MM.1S (cell line): ENCODE results near the gene COL24A1.

Experiments
- DNase-seq: peaks from one replicate; pipeline ENCODE4 v3.0.0-alpha.2; 2015
- H2AFZ ChIP-seq: fragments of 300-600 bp; sonication (generic); 2 replicates; pipeline ENCODE4 v1.6.0; 2016; ENCODE audit warnings: antibody characterized with exemption, low read length
- H3F3A ChIP-seq: fragments of 300-600 bp; sonication (generic); 2 replicates; pipeline ENCODE4 v1.6.1; 2016; ENCODE audit warnings: mild to moderate bottlenecking, antibody characterized with exemption, low read length, moderate library complexity, mixed read lengths; ENCODE audit not compliant: insufficient read depth
- H3K27ac ChIP-seq: fragments of 300-600 bp; sonication (generic); 2 replicates; pipeline ENCODE4 v1.5.1; 2016; ENCODE audit warnings: mild to moderate bottlenecking, low read length
- H3K27me3 ChIP-seq: fragments of 300-600 bp; sonication (generic); replicated peaks from 2 replicates; pipeline ENCODE4 v1.6.0; 2016; ENCODE audit warnings: low read length; ENCODE audit not compliant: insufficient read depth
- H3K36me3 ChIP-seq: fragments of 300-600 bp; sonication (generic); replicated peaks from 2 replicates; pipeline ENCODE4 v1.6.1; 2016; ENCODE audit warnings: mild to moderate bottlenecking, low read length, mixed read lengths; ENCODE audit not compliant: insufficient read depth
- H3K4me1 ChIP-seq: fragments of 300-600 bp; sonication (generic); 2 replicates; pipeline ENCODE4 v1.6.1; 2016; ENCODE audit warnings: low read length, mixed read lengths
- H3K4me2 ChIP-seq: fragments of 300-600 bp; sonication (generic); 2 replicates; pipeline ENCODE4 v1.6.0; 2016; ENCODE audit warnings: low read depth, low read length
- H3K4me3 ChIP-seq: fragments of 300-600 bp; sonication (generic); 2 replicates; pipeline ENCODE4 v1.5.1; 2016; ENCODE audit warnings: low read length, mixed read lengths
- H3K79me2 ChIP-seq: fragments of 300-600 bp; sonication (generic); 2 replicates; pipeline ENCODE4 v1.6.1; 2016; ENCODE audit warnings: mixed run types, low read length, mixed read lengths
- H3K9ac ChIP-seq: fragments of 300-600 bp; sonication (generic); 2 replicates; pipeline ENCODE4 v1.6.1; 2016; ENCODE audit warnings: low read length, mixed read lengths
- H3K9me2 ChIP-seq: fragments of 300-600 bp; sonication (generic); replicated peaks from 2 replicates; pipeline ENCODE4 v1.6.1; 2016; ENCODE audit warnings: mild to moderate bottlenecking, low read length, mixed read lengths; ENCODE audit not compliant: insufficient read depth
- H3K9me3 ChIP-seq: fragments of 300-600 bp; sonication (generic); replicated peaks from 2 replicates; pipeline ENCODE4 v1.6.1; 2016; ENCODE audit warnings: mild to moderate bottlenecking, low read length, mixed read lengths; ENCODE audit not compliant: insufficient read depth
- H4K20me1 ChIP-seq: fragments of 300-600 bp; sonication (generic); 2 replicates; pipeline ENCODE4 v1.6.1; 2016; ENCODE audit warnings: mild to moderate bottlenecking, low read length, moderate library complexity, mixed read lengths; ENCODE audit not compliant: insufficient read depth
- CTCF ChIP-seq: fragments of 300-600 bp; sonication (generic); IDR thresholded peaks from 2 replicates; pipeline ENCODE4 v1.5.1; 2016; ENCODE audit warnings: antibody characterized with exemption, low read length, mixed read lengths
- EZH2 ChIP-seq: fragments of 300-600 bp; sonication (generic); optimal IDR thresholded peaks from 2 replicates; pipeline ENCODE3; 2017; ENCODE audit warnings: low read depth, mild to moderate bottlenecking, antibody characterized with exemption, low read length, mixed read lengths
- EZH2phosphoT487 ChIP-seq: fragments of 300-600 bp; sonication (generic); IDR thresholded peaks from 2 replicates; pipeline ENCODE4 v1.6.1; 2018; ENCODE audit warnings: antibody characterized with exemption, low read length

Gene COL24A1

GRCh38 chr1:86061551-86061990, 95.0 kb downstream of the COL24A1 start:
- Histone ChIP-seq H3K79me2 (no peaks in the 10 kb centered on the region), H3K27me3 (no peaks in the 10 kb centered on the region), H3K4me3 (no peak overlapping the region), H3K4me2 (no peak overlapping the region; the same call in 1 of the 2 replicates), H3K9me2 (no peaks in the 10 kb centered on the region; the same call in 1 of the 2 replicates), H3K4me1 (peaks cover 6% of the 10 kb centered on the region), H3K9ac (no peak overlapping the region), H3F3A (no peaks in the 10 kb centered on the region), H4K20me1 (no peaks in the 10 kb centered on the region), H3K27ac (no peak overlapping the region), H3K36me3 (no peaks in the 10 kb centered on the region), H3K9me3 (no peaks in the 10 kb centered on the region), H2AFZ (no peak overlapping the region)
- no peak for TF ChIP-seq CTCF
- no peak for TF ChIP-seq EZH2phosphoT487
- TF ChIP-seq EZH2 = no peak
- no peak for DNase-seq

DNA sequence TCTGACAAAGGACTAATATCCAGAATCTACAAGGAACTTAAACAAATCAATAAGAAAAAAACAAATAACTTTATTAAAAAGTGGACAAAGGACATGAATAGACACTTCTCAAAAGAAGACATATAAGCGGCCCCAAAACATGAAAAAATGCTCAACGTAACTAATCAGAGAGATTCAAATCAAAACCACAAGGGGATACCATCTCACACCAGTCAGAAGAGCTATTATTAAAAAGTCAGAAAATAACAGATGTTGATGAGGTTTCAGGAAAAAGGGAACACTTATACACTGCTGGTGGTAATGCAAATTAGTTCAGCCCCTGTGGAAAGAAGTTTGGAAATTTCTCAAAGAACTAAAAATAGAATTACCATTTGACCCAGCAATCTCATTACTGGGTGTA, 102.2 kb downstream of the COL24A1 start:
- Histone ChIP-seq H3K9ac (0 out of 2 replicates have a peak overlapping the region, but pooled peaks have one; percentile 37), H3K27me3 (no peaks in the 10 kb centered on the region), H3K4me2 (peak overlapping the region; percentile 64; the same call in 1 of the 2 replicates), H2AFZ (no peak overlapping the region), H3K9me3 (no peaks in the 10 kb centered on the region), H3K27ac (peak overlapping the region; percentile 79; the same call in 1 of the 2 replicates), H3K4me3 (no peak overlapping the region), H4K20me1 (no peaks in the 10 kb centered on the region), H3K9me2 (no peaks in the 10 kb centered on the region; the same call in 1 of the 2 replicates), H3K79me2 (no peaks in the 10 kb centered on the region), H3K36me3 (no peaks in the 10 kb centered on the region), H3F3A (peaks cover 16% of the 10 kb centered on the region; the same call in 1 of the 2 replicates), H3K4me1 (peaks cover 26% of the 10 kb centered on the region)
- no peak for TF ChIP-seq EZH2
- no peak for TF ChIP-seq EZH2phosphoT487
- TF ChIP-seq CTCF = no peak
- peak; percentile 51 for DNase-seq

DNA sequence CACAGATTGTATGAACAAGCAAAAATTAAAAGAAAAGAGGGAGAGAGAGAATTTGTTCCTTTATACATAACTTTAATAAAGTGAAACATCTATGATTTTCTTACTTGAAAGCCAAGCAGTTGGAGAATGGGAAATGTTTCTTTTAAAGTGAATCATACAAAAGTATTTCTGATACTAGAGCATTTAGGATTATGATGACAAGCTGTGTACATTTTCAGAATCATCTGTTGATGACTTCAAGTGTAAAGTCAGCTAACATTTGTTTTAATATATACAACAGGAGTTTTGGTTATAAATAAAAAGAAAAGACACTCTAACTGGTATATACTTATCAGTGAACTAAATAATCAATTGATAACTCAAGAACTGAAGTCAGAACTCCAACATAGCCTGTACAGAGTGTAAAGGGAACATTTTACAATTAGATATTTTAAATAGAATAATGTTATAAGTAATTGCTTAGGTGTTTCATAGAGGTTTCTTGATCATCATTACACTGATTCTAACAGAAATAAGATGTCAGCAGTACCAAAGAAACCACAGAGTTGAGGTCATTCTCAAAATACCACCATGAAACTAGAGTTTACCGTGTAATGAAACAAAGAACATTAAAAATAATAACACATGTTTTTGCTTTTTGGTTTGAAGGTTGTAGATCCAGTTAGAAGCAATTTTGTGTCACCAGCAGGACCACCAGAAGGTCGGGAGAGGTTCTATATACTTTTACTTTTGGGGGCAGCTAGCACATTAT, 103.4 kb downstream of the COL24A1 start:
- Histone ChIP-seq H2AFZ (no peak overlapping the region), H3K9me3 (no peaks in the 10 kb centered on the region), H4K20me1 (no peaks in the 10 kb centered on the region)

More for the DNA sequence above, 103.4 kb downstream of the COL24A1 start:
- Histone ChIP-seq H3K27me3 (no peaks in the 10 kb centered on the region), H3F3A (peaks cover 16% of the 10 kb centered on the region; the same call in 1 of the 2 replicates), H3K4me3 (no peak overlapping the region; the same call in 1 of the 2 replicates), H3K9ac (peak overlapping the region; percentile 37; the same call in 1 of the 2 replicates), H3K9me2 (no peaks in the 10 kb centered on the region), H3K79me2 (no peaks in the 10 kb centered on the region), H3K36me3 (no peaks in the 10 kb centered on the region), H3K4me2 (peak overlapping the region; percentile 64), H3K4me1 (peaks cover 26% of the 10 kb centered on the region), H3K27ac (peak overlapping the region; percentile 79)
- TF ChIP-seq EZH2 = no peak
- no peak for TF ChIP-seq EZH2phosphoT487
- no peak for TF ChIP-seq CTCF
- DNase-seq = peak; percentile 89
